Liver (tissue), 9 donors: Measurements from ENCODE around the gene ANOS1. TPM values are rescaled to one million over a fixed set of nuclear protein-coding genes. Genes with fewer than 3 reads are reported as not detected.

Experiments used
- DNase-seq: peaks from one replicate; pipeline ENCODE4 v3.0.0-alpha.2; 2017; ENCODE audit warnings: low spot score
- H3K27ac ChIP-seq, 2 donors: one replicate each; pipeline ENCODE4 v1.7.0; 2013; ENCODE audit warnings: inconsistent platforms in 2 of 2, low read length in 2 of 2, control low read depth in 1 of 2, low read depth in 1 of 2, mild to moderate bottlenecking in 1 of 2
- H3K27me3 ChIP-seq, 4 donors: one replicate each; pipeline versions ENCODE4 v1.6.1 to v1.7.0; 2013; ENCODE audit warnings: low read length in 3 of 4, inconsistent platforms in 1 of 4, mild to moderate bottlenecking in 1 of 4, moderate library complexity in 1 of 4; ENCODE audit not compliant: control insufficient read depth in 4 of 4, insufficient read depth in 4 of 4
- H3K36me3 ChIP-seq, 4 donors: one replicate each; pipeline versions ENCODE4 v1.6.1 to v1.7.0; 2013; ENCODE audit warnings: low read length in 3 of 4, mild to moderate bottlenecking in 3 of 4, low read depth in 1 of 4, moderate library complexity in 1 of 4; ENCODE audit not compliant: control insufficient read depth in 4 of 4, insufficient read depth in 3 of 4
- H3K4me1 ChIP-seq, 4 donors: one replicate each; pipeline versions ENCODE4 v1.6.1 to v1.7.0; 2013; ENCODE audit warnings: low read length in 3 of 4, mild to moderate bottlenecking in 3 of 4, moderate library complexity in 1 of 4; ENCODE audit not compliant: control insufficient read depth in 4 of 4, insufficient read depth in 4 of 4
- H3K4me3 ChIP-seq, 3 donors: one replicate each; pipeline versions ENCODE4 v1.6.1 to v1.7.0; 2013; ENCODE audit warnings: low read length in 3 of 3, control low read depth in 1 of 3, low read depth in 1 of 3, mild to moderate bottlenecking in 1 of 3
- H3K9ac ChIP-seq, 2 donors: one replicate each; pipeline ENCODE4 v1.7.0; 2013; ENCODE audit warnings: low read length in 2 of 2, mild to moderate bottlenecking in 2 of 2, moderate library complexity in 2 of 2, control low read depth in 1 of 2, low read depth in 1 of 2
- H3K9me3 ChIP-seq, 4 donors: one replicate each; pipeline versions ENCODE4 v1.6.1 to v1.7.0; 2013; ENCODE audit warnings: low read length in 3 of 4; ENCODE audit not compliant: control insufficient read depth in 4 of 4
- ATF3 ChIP-seq: IDR thresholded peaks from 2 replicates; pipeline ENCODE4 v1.6.1; 2016; ENCODE audit warnings: antibody characterized with exemption
- CTCF ChIP-seq: fragments of 150-350 bp; IDR thresholded peaks from 2 replicates; pipeline ENCODE4 v1.5.1; 2017; ENCODE audit warnings: improper control_type of control experiment, low read depth, low read length; ENCODE audit not compliant: missing input control
- EGR1 ChIP-seq, 2 donors: IDR thresholded peaks; 2 replicates each; pipeline ENCODE4 v1.6.1; 2016 to 2018; ENCODE audit warnings: antibody characterized with exemption in 2 of 2, low read depth in 2 of 2
- FOXA1 ChIP-seq: IDR thresholded peaks from 2 replicates; pipeline ENCODE4 v1.6.1; 2016; ENCODE audit warnings: antibody characterized with exemption
- GABPA ChIP-seq, 2 donors: IDR thresholded peaks in 1 of 2; conservative IDR thresholded peaks in 1 of 2; 2 replicates each; pipeline ENCODE4 v1.6.1; 2016; ENCODE audit warnings: antibody characterized with exemption in 2 of 2, mild to moderate bottlenecking in 1 of 2, moderate library complexity in 1 of 2
- HNF4G ChIP-seq: IDR thresholded peaks from 2 replicates; pipeline ENCODE4 v1.6.1; 2016; ENCODE audit warnings: antibody characterized with exemption
- JUND ChIP-seq, 2 donors: IDR thresholded peaks; 2 replicates each; pipeline ENCODE4 v1.6.1; 2016; ENCODE audit warnings: antibody characterized with exemption in 2 of 2
- NR2F2 ChIP-seq: IDR thresholded peaks from 2 replicates; pipeline ENCODE4 v1.6.1; 2016; ENCODE audit warnings: antibody characterized with exemption
- REST ChIP-seq: IDR thresholded peaks from 2 replicates; pipeline ENCODE4 v1.6.1; 2016; ENCODE audit warnings: antibody characterized with exemption, mild to moderate bottlenecking
- SP1 ChIP-seq: IDR thresholded peaks from 2 replicates; pipeline ENCODE4 v1.6.1; 2018; ENCODE audit warnings: antibody characterized with exemption, mild to moderate bottlenecking
- YY1 ChIP-seq: IDR thresholded peaks from 2 replicates; pipeline ENCODE4 v1.6.1; 2016; ENCODE audit warnings: antibody characterized with exemption, mild to moderate bottlenecking
- WGBS: extraction: QIAGEN DNeasy Blood & Tissue Kit; methylation state at CpG from one replicate; pipeline ENCODE4 v1.1.7; 2013; 5-methylcytosine and 5-hydroxymethylcytosine counted together
- polyA plus RNA-seq, 2 donors: library from polyadenylated mRNA; stranded (reverse) in 1 of 2; unstranded in 1 of 2; fragments of 200-250 nt in 1 of 2; fragments of >200 nt in 1 of 2; fragmentation: Nextera tagmentation in 1 of 2; extraction: Ambion mirVana in 1 of 2; gene quantifications; one replicate each; pipeline versions ENCODE4 v1.2.1 to v1.2.3, GENCODE V29; 2013 to 2015
- total RNA-seq, 2 donors: library from RNA; depleted of rRNA; stranded (reverse); fragments of >200 nt; gene quantifications; one replicate each; pipeline ENCODE4 v1.2.3, GENCODE V29; 2014
- TF ChIP-seq, protein P1 (sequence below): IDR thresholded peaks from 2 replicates; pipeline ENCODE4 v1.6.1; 2016; ENCODE audit warnings: antibody characterized with exemption
- TF ChIP-seq, protein P2 (sequence below): IDR thresholded peaks from 2 replicates; pipeline ENCODE4 v1.6.1; 2016; ENCODE audit warnings: antibody characterized with exemption
- donor health status: healthy.
- donor health status: healthy.
- donor health status: healthy.
- donor health status: healthy.
- donor health status: healthy.

ANOS1 gene
- total and polyA plus RNA-seq, 4 donors, result 0.08 to 1.6 (median 0.27) TPM

- peaks cover 0 to 4% (median 0%) of the 10 kb centered on the region in 4 donors for H3K27me3 ChIP-seq
- H3K4me1 ChIP-seq, result no peaks in the 10 kb centered on the region
- 57% methylated on average over 8 of the region's 8 CpGs for WGBS
- H3K36me3 ChIP-seq, result no peaks in the 10 kb centered on the region
- TF ChIP-seq NR2F2, result no peak
- TF ChIP-seq, protein P1, sequence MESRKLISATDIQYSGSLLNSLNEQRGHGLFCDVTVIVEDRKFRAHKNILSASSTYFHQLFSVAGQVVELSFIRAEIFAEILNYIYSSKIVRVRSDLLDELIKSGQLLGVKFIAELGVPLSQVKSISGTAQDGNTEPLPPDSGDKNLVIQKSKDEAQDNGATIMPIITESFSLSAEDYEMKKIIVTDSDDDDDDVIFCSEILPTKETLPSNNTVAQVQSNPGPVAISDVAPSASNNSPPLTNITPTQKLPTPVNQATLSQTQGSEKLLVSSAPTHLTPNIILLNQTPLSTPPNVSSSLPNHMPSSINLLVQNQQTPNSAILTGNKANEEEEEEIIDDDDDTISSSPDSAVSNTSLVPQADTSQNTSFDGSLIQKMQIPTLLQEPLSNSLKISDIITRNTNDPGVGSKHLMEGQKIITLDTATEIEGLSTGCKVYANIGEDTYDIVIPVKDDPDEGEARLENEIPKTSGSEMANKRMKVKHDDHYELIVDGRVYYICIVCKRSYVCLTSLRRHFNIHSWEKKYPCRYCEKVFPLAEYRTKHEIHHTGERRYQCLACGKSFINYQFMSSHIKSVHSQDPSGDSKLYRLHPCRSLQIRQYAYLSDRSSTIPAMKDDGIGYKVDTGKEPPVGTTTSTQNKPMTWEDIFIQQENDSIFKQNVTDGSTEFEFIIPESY, result no peak
- no peak for TF ChIP-seq REST
- TF ChIP-seq SP1, result no peak
- no peak for TF ChIP-seq FOXA1
- no peak for TF ChIP-seq CTCF
- TF ChIP-seq YY1, result no peak
- no peak for TF ChIP-seq HNF4G
- TF ChIP-seq EGR1 (IDR thresholded peaks at IDR 0.05; ENCODE audit: low read depth in 2 of 2), result no peak
- TF ChIP-seq, protein P2, sequence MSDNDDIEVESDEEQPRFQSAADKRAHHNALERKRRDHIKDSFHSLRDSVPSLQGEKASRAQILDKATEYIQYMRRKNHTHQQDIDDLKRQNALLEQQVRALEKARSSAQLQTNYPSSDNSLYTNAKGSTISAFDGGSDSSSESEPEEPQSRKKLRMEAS, result no peak
- H3K9me3 ChIP-seq, result no peaks in the 10 kb centered on the region
- H3K9ac ChIP-seq, result no peak overlapping the region
- DNase-seq, result no peak
- H3K27ac ChIP-seq, result no peak overlapping the region
- H3K4me3 ChIP-seq, result no peak overlapping the region
Observed at GRCh38 chrX:8565729-8566128, 166.2 kb downstream of the ANOS1 start.

DNA sequence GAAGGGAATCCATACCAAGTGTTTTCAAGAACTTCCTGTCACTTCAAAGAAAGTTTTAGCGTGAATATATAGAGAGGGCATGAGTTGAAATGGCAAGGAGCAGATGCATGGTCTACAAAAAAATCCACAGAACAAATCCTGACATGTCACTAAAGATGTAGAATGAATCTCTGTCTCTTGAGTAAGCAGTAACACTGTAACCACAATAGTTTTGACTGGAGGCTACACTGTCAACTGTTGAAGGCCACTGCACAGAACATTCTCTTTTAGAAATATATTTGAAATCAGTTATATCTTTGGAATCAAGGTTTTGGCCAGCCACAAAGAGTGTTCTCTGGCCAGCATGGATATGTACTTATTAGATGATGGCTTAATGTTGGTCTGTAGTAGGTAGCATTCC is 183.5 kb downstream of the ANOS1 start:
- no peak overlapping the region for H3K9ac ChIP-seq
- WGBS, result 75% methylated on average over 1 of the region's 1 CpG
- H3K4me1 ChIP-seq, result no peaks in the 10 kb centered on the region
- no peaks in the 10 kb centered on the region for H3K27me3 ChIP-seq
- no peak overlapping the region for H3K4me3 ChIP-seq
- TF ChIP-seq, protein P2, result no peak
- no peaks in the 10 kb centered on the region for H3K36me3 ChIP-seq
- H3K9me3 ChIP-seq, result no peaks in the 10 kb centered on the region
- no peak for DNase-seq
- no peak overlapping the region for H3K27ac ChIP-seq

DNA sequence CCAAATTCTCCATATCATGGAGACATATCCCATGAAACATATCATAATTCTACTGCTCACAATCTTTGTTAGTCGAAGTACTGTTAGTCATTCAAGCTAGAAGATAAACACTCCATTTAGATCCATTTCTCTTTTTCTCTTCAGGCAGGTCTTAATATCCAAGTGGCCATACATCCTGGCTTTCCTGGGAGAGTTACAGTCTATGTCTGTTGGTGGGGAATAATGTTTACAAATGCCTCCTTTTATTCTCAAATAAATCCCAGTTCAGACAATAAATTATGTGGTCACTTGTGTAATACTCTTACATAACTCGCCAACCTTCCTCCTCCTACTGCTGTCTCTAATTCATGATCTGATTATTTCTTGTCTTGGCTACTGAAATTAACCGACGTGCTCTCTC is 185.2 kb downstream of the ANOS1 start:
- WGBS, result 74% methylated on average over 4 of the region's 4 CpGs
- H3K4me1 ChIP-seq, result no peaks in the 10 kb centered on the region

More for the DNA sequence above, 185.2 kb downstream of the ANOS1 start:
- Histone ChIP-seq H3K36me3 (no peaks in the 10 kb centered on the region), H3K9me3 (no peaks in the 10 kb centered on the region), H3K4me3 (no peak overlapping the region), H3K27me3 (no peaks in the 10 kb centered on the region), H3K9ac (no peak overlapping the region), H3K27ac (no peak overlapping the region)
- TF ChIP-seq, protein P2, result no peak
- TF ChIP-seq YY1, result no peak
- no peak for TF ChIP-seq ATF3
- no peak for TF ChIP-seq GABPA (IDR thresholded peaks at IDR 0.05 in 1 of 2, conservative IDR thresholded peaks at IDR 0.05 in 1 of 2)
- TF ChIP-seq NR2F2, result no peak
- TF ChIP-seq SP1, result no peak
- TF ChIP-seq JUND (IDR thresholded peaks at IDR 0.05), result no peak
- no peak for TF ChIP-seq HNF4G
- DNase-seq, result no peak
